Keratinocyte (primary cell): ENCODE results near the gene VPS25. TPM values are rescaled to one million over a fixed set of nuclear protein-coding genes. Genes with fewer than 3 reads are reported as not detected.

Experiments
- DNase-seq: peaks from one replicate; pipeline ENCODE4 v3.0.0-alpha.2; 2011; ENCODE audit warnings: low read depth, missing footprints, low spot score
- FAIRE-seq: peaks from 2 replicates; lab custom pipeline; 2011; peaks lifted over from hg19 to GRCh38; lab: Jason Lieb, UNC
- H2AFZ ChIP-seq: 2 replicates; pipeline ENCODE4 v1.6.0; 2012; ENCODE audit warnings: low read length, control low read depth, inconsistent platforms; ENCODE audit not compliant: control insufficient read depth
- H3K27ac ChIP-seq: 2 replicates; pipeline ENCODE4 v1.5.1; 2011; ENCODE audit warnings: low read length; ENCODE audit not compliant: control insufficient read depth, insufficient read depth
- H3K27me3 ChIP-seq: 3 replicates; pipeline ENCODE4 v1.6.0; 2011; ENCODE audit warnings: low read length; ENCODE audit not compliant: control insufficient read depth, insufficient read depth; ENCODE audit errors: extremely low read depth
- H3K36me3 ChIP-seq, 2 experiments: 2 replicates in 1 of 2; 3 replicates in 1 of 2; pipeline ENCODE4 v1.5.1; 2011; ENCODE audit warnings: low read length in 2 of 2, mild to moderate bottlenecking in 1 of 2; ENCODE audit not compliant: control insufficient read depth in 2 of 2, insufficient read depth in 2 of 2; ENCODE audit errors: extremely low read depth in 1 of 2
- H3K4me1 ChIP-seq: 3 replicates; pipeline ENCODE4 v1.5.1; 2011; ENCODE audit warnings: low read length; ENCODE audit not compliant: control insufficient read depth, insufficient read depth; ENCODE audit errors: extremely low read depth
- H3K4me2 ChIP-seq: 3 replicates; pipeline ENCODE4 v1.6.0; 2011; ENCODE audit warnings: low read depth, low read length; ENCODE audit not compliant: control insufficient read depth, insufficient read depth; ENCODE audit errors: extremely low read depth
- H3K4me3 ChIP-seq, 3 experiments: fragments of 200-600 bp in 1 of 3; sonication (generic) in 1 of 3; 2 replicates in 2 of 3; 3 replicates in 1 of 3; pipeline ENCODE4 v1.5.1; 2011 to 2016; ENCODE audit warnings: low read length in 3 of 3, mild to moderate bottlenecking in 3 of 3, control low read depth in 2 of 3, inconsistent platforms in 1 of 3, low read depth in 1 of 3, mixed read lengths in 1 of 3, mixed run types in 1 of 3, moderate library complexity in 1 of 3; ENCODE audit not compliant: control insufficient read depth in 2 of 3, insufficient read depth in 2 of 3; ENCODE audit errors: extremely low read depth in 1 of 3
- H3K79me2 ChIP-seq: 2 replicates; pipeline ENCODE4 v1.6.0; 2012; ENCODE audit warnings: low read length; ENCODE audit not compliant: control insufficient read depth, insufficient read depth
- H3K9ac ChIP-seq: 3 replicates; pipeline ENCODE4 v1.6.0; 2011; ENCODE audit warnings: low read length; ENCODE audit not compliant: control insufficient read depth, insufficient read depth; ENCODE audit errors: extremely low read depth
- H3K9me1 ChIP-seq: 3 replicates; pipeline ENCODE4 v1.6.0; 2011; ENCODE audit warnings: low read length; ENCODE audit not compliant: control insufficient read depth, insufficient read depth; ENCODE audit errors: extremely low read depth
- H3K9me3 ChIP-seq: 2 replicates; pipeline ENCODE4 v1.5.1; 2012; ENCODE audit warnings: low read depth, low read length; ENCODE audit not compliant: control insufficient read depth
- H4K20me1 ChIP-seq: 3 replicates; pipeline ENCODE4 v1.6.0; 2011; ENCODE audit warnings: low read length; ENCODE audit not compliant: control insufficient read depth, insufficient read depth; ENCODE audit errors: extremely low read depth
- EZH2 ChIP-seq: IDR thresholded peaks from one replicate; pipeline ENCODE4 v1.6.1; 2012; ENCODE audit warnings: inconsistent platforms, mild to moderate bottlenecking, low read length, moderate library complexity
- dilution Hi-C: fragments of 300-500 bp; cut with MboI; formaldehyde crosslinking; loops from one replicate; pipeline ENCODE4 v1.7.0; 2020; ENCODE audit warnings: low sequenced_read_pairs; ENCODE audit not compliant: extremely low pct_ligation_motif_present
- polyA plus RNA-seq, 5 experiments: library from polyadenylated mRNA; depleted of rRNA in 3 of 5; stranded (reverse) in 3 of 5; stranded (forward) in 1 of 5; unstranded in 1 of 5; fragments of >200 nt; gene quantifications; 1 replicate in 1 of 5; 2 replicates in 3 of 5; 3 replicates in 1 of 5; pipeline versions ENCODE4 v1.2.1 to v1.2.3, GENCODE V29; 2011 to 2012; ENCODE audit warnings: missing spikeins in 2 of 5, low read depth in 1 of 5, low replicate concordance in 1 of 5
- TF ChIP-seq, protein P1 (sequence below), 3 experiments: IDR thresholded peaks in 1 of 3; conservative IDR thresholded peaks in 1 of 3; optimal IDR thresholded peaks in 1 of 3; 2 replicates in 2 of 3; 3 replicates in 1 of 3; pipeline versions ENCODE3 to v1.5.1; 2011; ENCODE audit warnings: low read length in 3 of 3, mild to moderate bottlenecking in 3 of 3, moderate library complexity in 2 of 3, control low read depth in 1 of 3, inconsistent platforms in 1 of 3; ENCODE audit not compliant: insufficient read depth in 2 of 3; ENCODE audit errors: extremely low read depth in 1 of 3

The VPS25 gene
- polyA plus RNA-seq, 1 donor (not counting 4 experiments of a cell fraction or from before 2014, with no cell fraction given) = 122 TPM

- dilution Hi-C loops = no loop called here
- FAIRE-seq = no peak
Measured at GRCh38 chr17:42798011-42798382, 24.7 kb downstream of the VPS25 start.

GRCh38 chr17:42798383-42799380, 25.4 kb downstream of the VPS25 start, which contains the start of the genes CNTD1 and COA3:
Gene CNTD1, plus strand, starts transcription at chr17:42798861. Its CDS starts 207 bp downstream, at chr17:42799068.
Gene COA3, minus strand, starts transcription at chr17:42798704. Its CDS starts 23 bp downstream, at chr17:42798681.
- Histone ChIP-seq H3K36me3 (peaks cover 0 to 5% of the 10 kb centered on the region in 2 experiments), H3K27ac (peak within 1 kb of the TSS; percentile 51), H3K4me2 (peak within 1 kb of the TSS; percentile 68), H3K9me3 (no peaks in the 10 kb centered on the region), H3K9ac (peak within 1 kb of the TSS; percentile 85), H3K79me2 (peaks cover 4% of the 10 kb centered on the region), H3K9me1 (no peaks in the 10 kb centered on the region), H4K20me1 (no peaks in the 10 kb centered on the region), H3K4me3 (peak within 1 kb of the TSS; percentile 79 to 90 (median 84)), H3K4me1 (peaks cover 14% of the 10 kb centered on the region), H3K27me3 (no peaks in the 10 kb centered on the region), H2AFZ (peak within 1 kb of the TSS; percentile 97)
- dilution Hi-C loops = no loop called here
- FAIRE-seq = no peak
- no peak for DNase-seq
- TF ChIP-seq, protein P1, sequence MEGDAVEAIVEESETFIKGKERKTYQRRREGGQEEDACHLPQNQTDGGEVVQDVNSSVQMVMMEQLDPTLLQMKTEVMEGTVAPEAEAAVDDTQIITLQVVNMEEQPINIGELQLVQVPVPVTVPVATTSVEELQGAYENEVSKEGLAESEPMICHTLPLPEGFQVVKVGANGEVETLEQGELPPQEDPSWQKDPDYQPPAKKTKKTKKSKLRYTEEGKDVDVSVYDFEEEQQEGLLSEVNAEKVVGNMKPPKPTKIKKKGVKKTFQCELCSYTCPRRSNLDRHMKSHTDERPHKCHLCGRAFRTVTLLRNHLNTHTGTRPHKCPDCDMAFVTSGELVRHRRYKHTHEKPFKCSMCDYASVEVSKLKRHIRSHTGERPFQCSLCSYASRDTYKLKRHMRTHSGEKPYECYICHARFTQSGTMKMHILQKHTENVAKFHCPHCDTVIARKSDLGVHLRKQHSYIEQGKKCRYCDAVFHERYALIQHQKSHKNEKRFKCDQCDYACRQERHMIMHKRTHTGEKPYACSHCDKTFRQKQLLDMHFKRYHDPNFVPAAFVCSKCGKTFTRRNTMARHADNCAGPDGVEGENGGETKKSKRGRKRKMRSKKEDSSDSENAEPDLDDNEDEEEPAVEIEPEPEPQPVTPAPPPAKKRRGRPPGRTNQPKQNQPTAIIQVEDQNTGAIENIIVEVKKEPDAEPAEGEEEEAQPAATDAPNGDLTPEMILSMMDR (optimal IDR thresholded peaks at IDR 0.05 in 1 of 3, IDR thresholded peaks at IDR 0.05 in 1 of 3, conservative IDR thresholded peaks at IDR 0.05 in 1 of 3; ENCODE audit: extremely low read depth in 1 of 3, insufficient read depth in 2 of 3, low read length in 3 of 3) = peak in 1 of 3 experiments; percentile 15
- no peak for TF ChIP-seq EZH2

More at GRCh38 chr17:42798011-42798382, 24.7 kb downstream of the VPS25 start:
- Histone ChIP-seq H3K4me3 (peak overlapping the region; percentile 79 to 90 (median 84)), H3K9me3 (no peaks in the 10 kb centered on the region), H2AFZ (peak overlapping the region; percentile 97), H4K20me1 (no peaks in the 10 kb centered on the region), H3K4me1 (peaks cover 14% of the 10 kb centered on the region), H3K79me2 (peaks cover 4% of the 10 kb centered on the region), H3K9ac (peak overlapping the region; percentile 85), H3K36me3 (peaks cover 0 to 5% of the 10 kb centered on the region in 2 experiments), H3K27me3 (no peaks in the 10 kb centered on the region), H3K27ac (peak overlapping the region; percentile 51), H3K9me1 (no peaks in the 10 kb centered on the region), H3K4me2 (peak overlapping the region; percentile 68)
- TF ChIP-seq, protein P1 (optimal IDR thresholded peaks at IDR 0.05 in 1 of 3, IDR thresholded peaks at IDR 0.05 in 1 of 3, conservative IDR thresholded peaks at IDR 0.05 in 1 of 3; ENCODE audit: extremely low read depth in 1 of 3, insufficient read depth in 2 of 3, low read length in 3 of 3) = no peak
- TF ChIP-seq EZH2 = no peak
- no peak for DNase-seq
